LNCaP clone FGC (cell line): ENCODE measurements around the gene MMP14.

Experiments
- DNase-seq: peaks from one replicate; pipeline ENCODE4 v3.0.0-alpha.2; 2011; ENCODE audit warnings: low read depth
- H3K4me3 ChIP-seq: 2 replicates; pipeline ENCODE4 v1.5.1; 2011; ENCODE audit warnings: mild to moderate bottlenecking, low read depth, low read length, control low read depth
- CTCF ChIP-seq: IDR thresholded peaks from 2 replicates; pipeline ENCODE4 v1.5.1; 2012; ENCODE audit warnings: mild to moderate bottlenecking; ENCODE audit not compliant: control insufficient read depth, insufficient read depth; ENCODE audit errors: extremely low read depth

The MMP14 gene

GRCh38 chr14:22796087-22796707 lies 40.2 kb upstream of the MMP14 start:
- no peak overlapping the region for H3K4me3 ChIP-seq
- DNase-seq: no peak
- TF ChIP-seq CTCF: no peak

DNA sequence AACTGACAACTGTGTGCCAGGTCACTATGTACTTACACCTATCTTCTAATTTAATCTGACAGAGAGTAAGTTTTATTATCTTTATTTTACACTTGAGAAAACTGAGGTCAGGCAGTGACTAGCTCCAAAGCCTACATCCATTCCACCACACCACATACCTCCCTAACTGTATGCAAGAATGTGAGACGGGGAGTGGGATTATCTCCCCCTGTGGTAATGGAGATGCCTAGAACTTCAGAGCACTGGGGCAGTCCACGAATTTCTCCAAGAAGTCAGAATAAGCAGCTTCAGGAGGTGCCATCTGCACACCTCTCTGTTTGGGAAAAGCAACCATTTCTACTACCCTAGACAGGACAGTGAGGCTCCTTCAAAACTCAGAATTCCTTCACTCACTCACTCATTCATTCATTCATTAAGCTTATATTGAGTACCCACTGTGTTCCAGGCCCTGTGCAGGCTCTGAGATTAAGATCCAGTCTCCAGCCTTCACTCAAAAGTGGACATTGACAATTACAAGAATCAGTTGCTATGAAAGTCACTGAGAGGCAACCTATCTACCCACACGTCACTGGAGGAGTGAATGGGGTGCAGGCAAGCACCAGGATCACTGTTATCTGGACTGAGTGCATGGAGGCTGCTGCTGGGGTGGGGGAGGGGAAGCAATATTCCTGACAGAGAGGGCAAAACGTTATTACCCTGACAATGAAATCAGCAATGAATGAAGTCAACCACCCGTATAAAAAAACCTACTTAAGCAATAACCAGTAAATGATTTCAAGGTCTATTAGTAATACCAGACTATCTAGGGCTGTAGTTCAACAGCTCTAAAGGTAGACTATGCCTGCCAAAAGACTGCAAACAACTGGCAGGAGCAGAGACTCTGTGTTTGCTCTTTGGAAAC lies 39.1 kb upstream of the MMP14 start:
- no peak overlapping the region for H3K4me3 ChIP-seq
- DNase-seq: peak; percentile 35
- TF ChIP-seq CTCF: no peak

GRCh38 chr14:22798528-22798927 lies 37.9 kb upstream of the MMP14 start:
- DNase-seq: no peak
- no peak overlapping the region for H3K4me3 ChIP-seq
- no peak for TF ChIP-seq CTCF

GRCh38 chr14:22800346-22800745 lies 36.0 kb upstream of the MMP14 start:
- H3K4me3 ChIP-seq: no peak overlapping the region
- TF ChIP-seq CTCF: no peak
- DNase-seq: no peak

GRCh38 chr14:22801716-22802115 lies 34.7 kb upstream of the MMP14 start:
- DNase-seq: no peak
- H3K4me3 ChIP-seq: no peak overlapping the region
- no peak for TF ChIP-seq CTCF

DNA sequence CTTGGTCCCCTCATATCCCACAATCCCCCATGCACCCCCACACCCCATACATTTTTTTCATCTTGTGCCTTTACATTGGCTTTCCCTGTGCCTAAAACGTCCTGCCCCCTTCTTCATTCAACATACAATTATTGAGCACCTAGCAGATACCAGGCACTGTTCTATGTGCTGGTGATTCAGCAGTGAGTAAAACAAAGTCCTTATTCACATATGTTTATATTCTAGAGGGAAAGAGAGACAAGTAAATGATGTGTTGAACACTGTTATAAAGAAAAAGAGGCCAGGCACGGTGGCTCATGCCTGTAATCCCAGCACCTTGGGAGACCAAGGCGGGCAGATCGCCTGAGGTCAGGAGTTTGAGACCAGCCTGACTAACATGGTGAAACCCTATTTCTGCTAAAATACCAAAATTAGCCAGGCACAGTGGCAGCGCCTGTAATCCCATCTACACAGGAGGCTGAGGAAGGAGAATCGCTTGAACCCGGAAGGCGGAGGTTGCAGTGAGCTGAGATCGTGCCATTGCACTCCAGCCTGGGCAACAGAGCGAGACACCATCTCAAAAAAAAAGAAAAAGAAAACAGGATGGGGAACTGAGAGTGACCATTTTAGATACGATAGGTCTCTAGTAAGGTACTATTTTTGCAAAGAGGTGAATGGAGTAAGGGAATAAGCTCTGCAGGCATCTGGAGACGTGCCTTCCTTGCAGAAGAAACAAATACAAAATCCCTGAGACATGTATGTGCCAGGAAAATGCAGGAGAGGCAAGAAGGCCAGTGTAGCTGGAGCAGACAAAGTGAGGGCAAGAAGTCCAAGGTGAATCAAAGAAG lies 33.3 kb upstream of the MMP14 start:
- no peak for DNase-seq
- no peak for TF ChIP-seq CTCF
- no peak overlapping the region for H3K4me3 ChIP-seq
